BE2C (cell line): ENCODE results near the gene RTN1.

Experiments
- DNase-seq: peaks from one replicate; pipeline ENCODE4 v3.0.0-alpha.2; 2020
- H3K27me3 ChIP-seq: fragments of 250-450 bp; sonication (Bioruptor Pico); 2 replicates; pipeline ENCODE4 v1.5.1; 2020; ENCODE audit warnings: mild to moderate bottlenecking
- H3K36me3 ChIP-seq: fragments of 250-450 bp; sonication (Bioruptor Pico); 2 replicates; pipeline ENCODE4 v1.5.1; 2020; ENCODE audit warnings: mild to moderate bottlenecking
- H3K4me1 ChIP-seq: fragments of 250-450 bp; sonication (Bioruptor Pico); 2 replicates; pipeline ENCODE4 v1.5.1; 2020
- H3K4me3 ChIP-seq: 2 replicates; pipeline ENCODE4 v1.5.1; 2011; ENCODE audit warnings: low read depth, low read length
- H3K9me3 ChIP-seq: fragments of 250-450 bp; sonication (Bioruptor Pico); 2 replicates; pipeline ENCODE4 v1.5.1; 2020
- TF ChIP-seq, protein P1 (sequence below): IDR thresholded peaks from 2 replicates; pipeline ENCODE4 v1.5.1; 2012; ENCODE audit warnings: mild to moderate bottlenecking, low read depth, low read length

RTN1 gene

GRCh38 chr14:59619061-59619460 lies 251.5 kb downstream of the RTN1 start:
- DNase-seq, result no peak
- TF ChIP-seq, protein P1, sequence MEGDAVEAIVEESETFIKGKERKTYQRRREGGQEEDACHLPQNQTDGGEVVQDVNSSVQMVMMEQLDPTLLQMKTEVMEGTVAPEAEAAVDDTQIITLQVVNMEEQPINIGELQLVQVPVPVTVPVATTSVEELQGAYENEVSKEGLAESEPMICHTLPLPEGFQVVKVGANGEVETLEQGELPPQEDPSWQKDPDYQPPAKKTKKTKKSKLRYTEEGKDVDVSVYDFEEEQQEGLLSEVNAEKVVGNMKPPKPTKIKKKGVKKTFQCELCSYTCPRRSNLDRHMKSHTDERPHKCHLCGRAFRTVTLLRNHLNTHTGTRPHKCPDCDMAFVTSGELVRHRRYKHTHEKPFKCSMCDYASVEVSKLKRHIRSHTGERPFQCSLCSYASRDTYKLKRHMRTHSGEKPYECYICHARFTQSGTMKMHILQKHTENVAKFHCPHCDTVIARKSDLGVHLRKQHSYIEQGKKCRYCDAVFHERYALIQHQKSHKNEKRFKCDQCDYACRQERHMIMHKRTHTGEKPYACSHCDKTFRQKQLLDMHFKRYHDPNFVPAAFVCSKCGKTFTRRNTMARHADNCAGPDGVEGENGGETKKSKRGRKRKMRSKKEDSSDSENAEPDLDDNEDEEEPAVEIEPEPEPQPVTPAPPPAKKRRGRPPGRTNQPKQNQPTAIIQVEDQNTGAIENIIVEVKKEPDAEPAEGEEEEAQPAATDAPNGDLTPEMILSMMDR, result no peak
- H3K27me3 ChIP-seq, result no peaks in the 10 kb centered on the region; the same call in 1 of the 2 replicates

GRCh38 chr14:59601056-59601455 lies 269.5 kb downstream of the RTN1 start:
- Histone ChIP-seq H3K4me1 (no peaks in the 10 kb centered on the region), H3K4me3 (no peak overlapping the region), H3K27me3 (no peaks in the 10 kb centered on the region; the same call in 1 of the 2 replicates), H3K9me3 (no peaks in the 10 kb centered on the region), H3K36me3 (no peaks in the 10 kb centered on the region)
- TF ChIP-seq, protein P1, result no peak
- no peak for DNase-seq

More at GRCh38 chr14:59619061-59619460, 251.5 kb downstream of the RTN1 start:
- H3K9me3 ChIP-seq, result no peaks in the 10 kb centered on the region
- no peaks in the 10 kb centered on the region for H3K36me3 ChIP-seq
- H3K4me1 ChIP-seq, result no peaks in the 10 kb centered on the region
- no peak overlapping the region for H3K4me3 ChIP-seq

DNA sequence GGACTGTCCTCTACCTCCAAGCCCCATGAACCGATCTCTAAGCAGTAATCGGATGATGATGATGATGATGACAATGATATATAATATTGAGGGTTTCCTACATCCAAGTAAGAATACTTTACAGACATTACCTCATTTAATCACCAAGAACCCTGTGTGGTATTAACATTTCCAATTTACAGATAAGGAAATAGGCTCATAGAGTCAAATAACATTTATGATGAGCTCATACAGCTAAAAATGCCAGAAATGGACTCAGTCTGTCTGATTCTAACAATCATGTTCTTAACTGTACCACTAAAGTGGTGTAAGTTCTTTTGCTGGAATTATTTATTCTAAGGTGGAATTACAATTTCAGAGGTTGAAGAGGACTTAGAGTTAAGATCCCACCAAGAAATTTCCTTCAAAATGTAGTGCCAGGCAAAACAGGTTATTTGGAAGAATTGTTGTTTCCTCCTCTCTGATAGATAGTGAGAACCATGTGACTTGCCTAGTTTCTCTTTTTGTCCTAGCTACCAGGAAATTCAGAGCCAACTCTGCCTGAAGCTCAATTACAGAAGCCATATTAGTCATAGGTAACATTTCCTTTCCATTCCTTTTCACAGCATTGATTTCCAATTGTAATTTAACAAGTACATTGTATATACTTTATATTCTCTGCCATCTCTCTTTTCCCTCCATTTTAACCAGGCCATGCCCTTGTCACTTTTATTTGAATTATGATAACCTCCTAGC lies 270.2 kb downstream of the RTN1 start:
- TF ChIP-seq, protein P1, result no peak
- H3K9me3 ChIP-seq, result no peaks in the 10 kb centered on the region
- no peaks in the 10 kb centered on the region; the same call in 1 of the 2 replicates for H3K27me3 ChIP-seq
- no peaks in the 10 kb centered on the region for H3K4me1 ChIP-seq
- no peak overlapping the region for H3K4me3 ChIP-seq
- no peak for DNase-seq
- no peaks in the 10 kb centered on the region for H3K36me3 ChIP-seq

- DNase-seq, result no peak
- TF ChIP-seq, protein P1, result no peak
- Histone ChIP-seq H3K9me3 (no peaks in the 10 kb centered on the region), H3K4me3 (no peak overlapping the region), H3K36me3 (no peaks in the 10 kb centered on the region), H3K27me3 (no peaks in the 10 kb centered on the region; the same call in 1 of the 2 replicates), H3K4me1 (no peaks in the 10 kb centered on the region)
Measured at GRCh38 chr14:59595071-59595470, 275.5 kb downstream of the RTN1 start.

DNA sequence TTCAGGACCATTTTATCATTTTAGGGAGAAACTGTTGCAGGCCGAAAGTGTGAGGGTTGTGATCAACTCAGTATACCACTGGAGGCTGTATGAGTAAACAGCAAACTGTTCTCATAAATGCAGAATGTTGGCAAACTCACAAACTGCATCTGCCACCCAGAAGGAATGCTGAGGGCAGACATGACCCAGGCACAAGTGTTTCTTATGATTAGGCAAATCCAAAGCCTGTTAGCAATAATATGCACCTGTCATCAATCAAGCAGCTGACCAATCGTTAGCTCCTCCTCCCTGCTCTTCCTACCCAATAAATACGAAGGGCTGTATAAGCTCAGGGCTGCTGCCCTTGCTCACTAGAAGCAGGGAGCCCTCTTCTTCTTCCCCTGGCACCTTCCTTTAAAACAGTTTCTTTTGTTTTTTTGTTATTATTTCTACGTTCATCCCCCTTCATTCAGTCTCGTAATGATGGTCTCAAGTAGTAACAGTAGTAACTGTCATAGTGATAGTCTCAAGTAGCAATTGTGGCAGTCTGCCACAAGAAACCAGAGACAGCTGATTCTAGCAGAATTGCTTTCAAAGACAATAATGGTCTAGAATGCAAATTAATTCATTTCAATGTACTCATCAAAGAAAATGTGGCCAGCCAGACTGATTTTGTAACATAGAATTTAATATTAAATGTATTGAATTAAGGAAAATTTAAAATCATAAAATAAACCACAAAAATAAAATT lies 278.8 kb downstream of the RTN1 start:
- Histone ChIP-seq H3K4me1 (no peaks in the 10 kb centered on the region), H3K36me3 (no peaks in the 10 kb centered on the region), H3K9me3 (no peaks in the 10 kb centered on the region), H3K4me3 (no peak overlapping the region), H3K27me3 (no peaks in the 10 kb centered on the region)
- TF ChIP-seq, protein P1, result no peak
- DNase-seq, result no peak

- H3K9me3 ChIP-seq, result no peaks in the 10 kb centered on the region
- H3K4me1 ChIP-seq, result no peaks in the 10 kb centered on the region
- TF ChIP-seq, protein P1, result no peak
- H3K36me3 ChIP-seq, result no peaks in the 10 kb centered on the region
- no peak for DNase-seq
- H3K27me3 ChIP-seq, result no peaks in the 10 kb centered on the region
- no peak overlapping the region for H3K4me3 ChIP-seq
Measured at GRCh38 chr14:59588101-59588500, 282.5 kb downstream of the RTN1 start.
